Measurements from ENCODE around the gene DNALI1. TPM values are rescaled to one million over a fixed set of nuclear protein-coding genes. Genes with fewer than 3 reads are reported as not detected.

Gene DNALI1
- total and polyA plus RNA-seq, 4 donors, result 17.8 to 48.5 (median 26.0) TPM

GRCh38 chr1:37588939-37589338, 32.2 kb downstream of the DNALI1 start:
- Histone ChIP-seq H3K27me3 (ENCODE audit: control insufficient read depth in 3 of 3, insufficient read depth in 3 of 3, low read length in 2 of 3) (no peaks in the 10 kb centered on the region), H3K4me3 (no peak overlapping the region), H3K9ac (ENCODE audit: insufficient read depth in 1 of 2, low read length in 2 of 2) (no peak overlapping the region), H3K36me3 (ENCODE audit: control insufficient read depth in 4 of 4, insufficient read depth in 4 of 4, low read length in 4 of 4) (peaks cover 24 to 51% (median 30%) of the 10 kb centered on the region in 4 donors), H3K27ac (ENCODE audit: low read depth in 1 of 2, low read length in 1 of 2) (no peak overlapping the region), H3K4me1 (ENCODE audit: control insufficient read depth in 5 of 5, insufficient read depth in 5 of 5, low read length in 5 of 5) (peaks cover 0 to 2% (median 0%) of the 10 kb centered on the region in 5 donors), H3K9me3 (ENCODE audit: control insufficient read depth in 4 of 4, insufficient read depth in 3 of 4, low read length in 3 of 4) (no peaks in the 10 kb centered on the region)
- TF ChIP-seq CTCF (IDR thresholded peaks at IDR 0.05; ENCODE audit: control extremely low read depth, extremely low read depth), result no peak
- DNase-seq (no peak), ATAC-seq (ENCODE audit: insufficient read depth, low FRiP score) (no peak)
- 95% methylated on average over 2 of the region's 2 CpGs for WGBS, 2 donors

- 89 to 97% methylated on average over 6 of the region's 6 CpGs for WGBS, 2 donors
- DNase-seq (no peak), ATAC-seq (ENCODE audit: insufficient read depth, low FRiP score) (no peak)
- Histone ChIP-seq H3K9ac (ENCODE audit: insufficient read depth in 1 of 2, low read length in 2 of 2) (no peak overlapping the region), H3K9me3 (ENCODE audit: control insufficient read depth in 4 of 4, insufficient read depth in 3 of 4, low read length in 3 of 4) (no peaks in the 10 kb centered on the region), H3K36me3 (ENCODE audit: control insufficient read depth in 4 of 4, insufficient read depth in 4 of 4, low read length in 4 of 4) (peaks cover 16 to 42% (median 19%) of the 10 kb centered on the region in 4 donors), H3K4me3 (no peak overlapping the region), H3K27ac (ENCODE audit: low read depth in 1 of 2, low read length in 1 of 2) (no peak overlapping the region), H3K4me1 (ENCODE audit: control insufficient read depth in 5 of 5, insufficient read depth in 5 of 5, low read length in 5 of 5) (peaks cover 5 to 18% (median 8%) of the 10 kb centered on the region in 5 donors), H3K27me3 (ENCODE audit: control insufficient read depth in 3 of 3, insufficient read depth in 3 of 3, low read length in 2 of 3) (no peaks in the 10 kb centered on the region)
- no peak for TF ChIP-seq CTCF (IDR thresholded peaks at IDR 0.05; ENCODE audit: control extremely low read depth, extremely low read depth)
Measured at GRCh38 chr1:37593726-37594125, 37.0 kb downstream of the DNALI1 start.

GRCh38 chr1:37595440-37596181, 38.9 kb downstream of the DNALI1 start, which contains the start of gene GNL2:
Gene GNL2, minus strand, starts transcription at chr1:37595937. Its CDS starts 115 bp downstream, at chr1:37595822.
- DNase-seq, result peak; percentile 98 to 99 (median 98)
- Histone ChIP-seq H3K27ac (ENCODE audit: low read depth in 1 of 2, low read length in 1 of 2) (peak within 1 kb of the TSS; percentile 51 to 96), H3K27me3 (ENCODE audit: control insufficient read depth in 3 of 3, insufficient read depth in 3 of 3, low read length in 2 of 3) (peaks cover 0 to under 1% (median 0%) of the 10 kb centered on the region in 3 donors), H3K4me1 (ENCODE audit: control insufficient read depth in 5 of 5, insufficient read depth in 5 of 5, low read length in 5 of 5) (peaks cover 5 to 29% (median 14%) of the 10 kb centered on the region in 5 donors), H3K9ac (ENCODE audit: insufficient read depth in 1 of 2, low read length in 2 of 2) (peak within 1 kb of the TSS; percentile 89 to 94), H3K9me3 (ENCODE audit: control insufficient read depth in 4 of 4, insufficient read depth in 3 of 4, low read length in 3 of 4) (no peaks in the 10 kb centered on the region), H3K36me3 (ENCODE audit: control insufficient read depth in 4 of 4, insufficient read depth in 4 of 4, low read length in 4 of 4) (peaks cover 9 to 26% (median 12%) of the 10 kb centered on the region in 4 donors), H3K4me3 (peak within 1 kb of the TSS; percentile 96)
- peak; percentile 99 for ATAC-seq (ENCODE audit: insufficient read depth, low FRiP score)
- 0 to 1% methylated on average over 51 of the region's 51 CpGs for WGBS, 2 donors
- no peak for TF ChIP-seq CTCF (IDR thresholded peaks at IDR 0.05; ENCODE audit: control extremely low read depth, extremely low read depth)

Data from lung (tissue), 12 donors.